Measurements from ENCODE around the gene MAGEA9B. TPM values are rescaled to one million over a fixed set of nuclear protein-coding genes. Genes with fewer than 3 reads are reported as not detected.
"Not testable (repeated sequence)": the region's sequence is repeated elsewhere in the genome, so short reads cannot be mapped to it uniquely, and the experiment has no call there.

Gene MAGEA9B
- total RNA-seq, 1 donor: not detected

GRCh38 chrX:149628280-149628679 is 41.0 kb upstream of the MAGEA9B start:
- TF ChIP-seq CTCF (IDR thresholded peaks at IDR 0.05; ENCODE audit: insufficient read depth, low read length): no peak
- H3K4me3 ChIP-seq (ENCODE audit: low read depth, low read length): no peak overlapping the region
- no peak for DNase-seq (ENCODE audit: low read depth)

GRCh38 chrX:149626829-149627228 is 39.6 kb upstream of the MAGEA9B start:
- not testable (repeated sequence) for DNase-seq (ENCODE audit: low read depth)

GRCh38 chrX:149619662-149620061 is 32.4 kb upstream of the MAGEA9B start:
- DNase-seq (ENCODE audit: low read depth); H3K4me3 ChIP-seq (ENCODE audit: low read depth, low read length): not testable (repeated sequence)

More at GRCh38 chrX:149626829-149627228, 39.6 kb upstream of the MAGEA9B start:
- not testable (repeated sequence) for H3K4me3 ChIP-seq (ENCODE audit: low read depth, low read length)

GRCh38 chrX:149618871-149619270 is 31.6 kb upstream of the MAGEA9B start:
- TF ChIP-seq CTCF (IDR thresholded peaks at IDR 0.05; ENCODE audit: insufficient read depth, low read length): no peak
- DNase-seq (ENCODE audit: low read depth): no peak
- no peak overlapping the region for H3K4me3 ChIP-seq (ENCODE audit: low read depth, low read length)

GRCh38 chrX:149611623-149612175 is 24.4 kb upstream of the MAGEA9B start:
- no peak for DNase-seq (ENCODE audit: low read depth)
- no peak for TF ChIP-seq CTCF (IDR thresholded peaks at IDR 0.05; ENCODE audit: insufficient read depth, low read length)
- H3K4me3 ChIP-seq (ENCODE audit: low read depth, low read length): no peak overlapping the region

- TF ChIP-seq CTCF (IDR thresholded peaks at IDR 0.05; ENCODE audit: insufficient read depth, low read length): no peak
- H3K4me3 ChIP-seq (ENCODE audit: low read depth, low read length): no peak overlapping the region
- no peak for DNase-seq (ENCODE audit: low read depth)
Measured at GRCh38 chrX:149610511-149610910, 23.3 kb upstream of the MAGEA9B start.

- no peak overlapping the region for H3K4me3 ChIP-seq (ENCODE audit: low read depth, low read length)
- TF ChIP-seq CTCF (IDR thresholded peaks at IDR 0.05; ENCODE audit: insufficient read depth, low read length): no peak
- DNase-seq (ENCODE audit: low read depth): no peak
Measured at GRCh38 chrX:149607699-149608098, 20.4 kb upstream of the MAGEA9B start.

GRCh38 chrX:149605248-149605885 is 18.1 kb upstream of the MAGEA9B start:
- not testable (repeated sequence) for H3K4me3 ChIP-seq (ENCODE audit: low read depth, low read length); DNase-seq (ENCODE audit: low read depth)

- not testable (repeated sequence) for H3K4me3 ChIP-seq (ENCODE audit: low read depth, low read length); DNase-seq (ENCODE audit: low read depth)
Measured at GRCh38 chrX:149598603-149599002, 11.3 kb upstream of the MAGEA9B start.

- not testable (repeated sequence) for DNase-seq (ENCODE audit: low read depth); H3K4me3 ChIP-seq (ENCODE audit: low read depth, low read length)
Measured at GRCh38 chrX:149595943-149596342, 8.7 kb upstream of the MAGEA9B start.

- not testable (repeated sequence) for DNase-seq (ENCODE audit: low read depth); H3K4me3 ChIP-seq (ENCODE audit: low read depth, low read length)
Measured at GRCh38 chrX:149595214-149595613, 8.0 kb upstream of the MAGEA9B start, which contains the start of gene HSFX2. TSS of gene HSFX2 (minus strand) at chrX:149595314. CDS start at chrX:149594700, 614 bp downstream.

- not testable (repeated sequence) for H3K4me3 ChIP-seq (ENCODE audit: low read depth, low read length); DNase-seq (ENCODE audit: low read depth)
Measured at GRCh38 chrX:149590993-149591392, 3.7 kb upstream of the MAGEA9B start.

GRCh38 chrX:149585631-149586030 is 1.6 kb downstream of the MAGEA9B start:
- not testable (repeated sequence) for DNase-seq (ENCODE audit: low read depth)

More at GRCh38 chrX:149585631-149586030, 1.6 kb downstream of the MAGEA9B start:
- H3K4me3 ChIP-seq (ENCODE audit: low read depth, low read length): not testable (repeated sequence)
